MM.1S (cell line): ENCODE results near the gene IFI44.

ENCODE experiments used
- CTCF ChIP-seq: fragments of 300-600 bp; sonication (generic); IDR thresholded peaks from 2 replicates; pipeline ENCODE4 v1.5.1; 2016; ENCODE audit warnings: antibody characterized with exemption, low read length, mixed read lengths
- EZH2 ChIP-seq: fragments of 300-600 bp; sonication (generic); optimal IDR thresholded peaks from 2 replicates; pipeline ENCODE3; 2017; ENCODE audit warnings: low read depth, mild to moderate bottlenecking, antibody characterized with exemption, low read length, mixed read lengths
- EZH2phosphoT487 ChIP-seq: fragments of 300-600 bp; sonication (generic); IDR thresholded peaks from 2 replicates; pipeline ENCODE4 v1.6.1; 2018; ENCODE audit warnings: antibody characterized with exemption, low read length

- TF ChIP-seq CTCF: no peak
- no peak for TF ChIP-seq EZH2
- no peak for TF ChIP-seq EZH2phosphoT487
Observed at GRCh38 chr1:78672428-78672827, 22.8 kb downstream of the IFI44 start.
